H1 (cell line): ENCODE results near the gene ARHGAP6. TPM values are rescaled to one million over a fixed set of nuclear protein-coding genes. Genes with fewer than 3 reads are reported as not detected.

ENCODE experiments used
- CTCF ChIA-PET: fragments of 300-600 bp; sonication (Branson Sonifier 250); formaldehyde crosslinking; loops from one replicate; lab custom pipeline; 2021; ENCODE audit not compliant: partially characterized antibody; lab: Charles Lee
- POLR2A ChIA-PET: fragments of 300-600 bp; sonication (Branson Sonifier 250); formaldehyde crosslinking; loops from one replicate; lab custom pipeline; 2021; ENCODE audit warnings: inconsistent platforms; ENCODE audit not compliant: partially characterized antibody; lab: Charles Lee
- DNase-seq, 2 experiments: peaks; one replicate each; pipeline versions ENCODE4 v3.0.0 to v3.0.0-alpha.2; 2010 to 2022; ENCODE audit warnings: low spot score in 2 of 2, low read depth in 1 of 2, mixed read lengths in 1 of 2
- FAIRE-seq: peaks from 2 replicates; lab custom pipeline; 2011; peaks lifted over from hg19 to GRCh38; lab: Jason Lieb, UNC
- H2AFZ ChIP-seq: 2 replicates; pipeline ENCODE4 v1.8.1; 2012; ENCODE audit warnings: low read length, inconsistent platforms
- H2AK5ac ChIP-seq: 2 replicates; pipeline ENCODE4 v1.6.1; 2013; ENCODE audit warnings: low read depth, low read length
- H2BK120ac ChIP-seq: replicated peaks from 2 replicates; pipeline ENCODE3; 2013; ENCODE audit warnings: low read depth, low read length, inconsistent platforms
- H2BK12ac ChIP-seq: 2 replicates; pipeline ENCODE4 v1.6.1; 2013; ENCODE audit warnings: low read depth, low read length
- H2BK15ac ChIP-seq: 2 replicates; pipeline ENCODE4 v1.6.1; 2013; ENCODE audit warnings: low read length
- H2BK20ac ChIP-seq: 2 replicates; pipeline ENCODE4 v1.6.1; 2013; ENCODE audit warnings: low read length
- H2BK5ac ChIP-seq: 2 replicates; pipeline ENCODE4 v1.6.1; 2013; ENCODE audit warnings: low read depth, low read length
- H3K14ac ChIP-seq: 2 replicates; pipeline ENCODE4 v1.6.1; 2013; ENCODE audit warnings: inconsistent platforms; ENCODE audit not compliant: insufficient read length
- H3K18ac ChIP-seq: 2 replicates; pipeline ENCODE4 v1.6.1; 2013; ENCODE audit warnings: low read length; ENCODE audit errors: extremely low read depth
- H3K23ac ChIP-seq: 2 replicates; pipeline ENCODE4 v1.6.1; 2013; ENCODE audit warnings: inconsistent platforms; ENCODE audit not compliant: insufficient read length
- H3K23me2 ChIP-seq: 2 replicates; pipeline ENCODE4 v1.6.1; 2013; ENCODE audit warnings: low read depth, low read length
- H3K27ac ChIP-seq: 2 replicates; pipeline ENCODE4 v1.6.1; 2011; ENCODE audit warnings: low read depth, low read length, inconsistent platforms
- H3K27me3 ChIP-seq, 4 experiments: replicated peaks in 1 of 4; 1 replicate in 1 of 4; 2 replicates in 3 of 4; pipeline versions ENCODE4 v1.6.1 to v1.8.1; 2011 to 2013; ENCODE audit warnings: low read length in 3 of 4, mild to moderate bottlenecking in 3 of 4, inconsistent platforms in 2 of 4, mixed read lengths in 2 of 4, moderate library complexity in 1 of 4; ENCODE audit not compliant: control insufficient read depth in 3 of 4, insufficient read depth in 3 of 4; ENCODE audit errors: extremely low read depth in 1 of 4
- H3K36me3 ChIP-seq, 4 experiments: 2 replicates each; pipeline versions ENCODE4 v1.6.1 to v1.8.1; 2011 to 2013; ENCODE audit warnings: mild to moderate bottlenecking in 4 of 4, low read length in 3 of 4, moderate library complexity in 2 of 4, control low read depth in 1 of 4, inconsistent platforms in 1 of 4; ENCODE audit not compliant: insufficient read depth in 4 of 4, control insufficient read depth in 2 of 4
- H3K4ac ChIP-seq: replicated peaks from 2 replicates; pipeline ENCODE3; 2013; ENCODE audit warnings: low read length, low read depth, mixed read lengths, inconsistent platforms; ENCODE audit not compliant: insufficient read length
- H3K4me1 ChIP-seq, 4 experiments: replicated peaks in 1 of 4; 1 replicate in 1 of 4; 2 replicates in 3 of 4; pipeline versions ENCODE4 v1.6.1 to v1.8.1; 2011 to 2013; ENCODE audit warnings: low read length in 3 of 4, inconsistent platforms in 2 of 4, mixed read lengths in 1 of 4; ENCODE audit not compliant: insufficient read depth in 4 of 4, control insufficient read depth in 3 of 4
- H3K4me2 ChIP-seq, 2 experiments: 2 replicates each; pipeline versions ENCODE4 v1.6.1 to v1.8.1; 2011 to 2013; ENCODE audit warnings: low read depth in 2 of 2, low read length in 2 of 2, control low read depth in 1 of 2, inconsistent platforms in 1 of 2, mild to moderate bottlenecking in 1 of 2; ENCODE audit not compliant: insufficient read depth in 1 of 2
- H3K4me3 ChIP-seq, 4 experiments: fragments of 200-600, 300-600 bp in 1 of 4; sonication (generic), shearing (Covaris generic), sonication (Bioruptor Twin) in 1 of 4; 2 replicates each; pipeline versions ENCODE4 v1.5.1 to v1.8.1; 2011 to 2016; ENCODE audit warnings: low read length in 4 of 4, low read depth in 3 of 4, control low read depth in 2 of 4, inconsistent platforms in 2 of 4, mild to moderate bottlenecking in 2 of 4, mixed read lengths in 1 of 4, moderate library complexity in 1 of 4; ENCODE audit not compliant: insufficient read depth in 2 of 4; ENCODE audit errors: extremely low read depth in 1 of 4
- H3K56ac ChIP-seq: replicated peaks from 2 replicates; pipeline ENCODE3; 2013; ENCODE audit warnings: low read depth, mild to moderate bottlenecking, mixed read lengths, low read length, inconsistent platforms; ENCODE audit not compliant: insufficient read length
- H3K79me1 ChIP-seq: 2 replicates; pipeline ENCODE4 v1.6.1; 2013; ENCODE audit warnings: low read depth, low read length, control low read depth
- H3K79me2 ChIP-seq, 2 experiments: 2 replicates each; pipeline versions ENCODE4 v1.6.1 to v1.8.1; 2012 to 2013; ENCODE audit warnings: low read length in 2 of 2, mild to moderate bottlenecking in 2 of 2, inconsistent platforms in 1 of 2; ENCODE audit not compliant: insufficient read depth in 2 of 2, control insufficient read depth in 1 of 2
- H3K9ac ChIP-seq, 4 experiments: replicated peaks in 1 of 4; 1 replicate in 1 of 4; 2 replicates in 3 of 4; pipeline versions ENCODE4 v1.6.1 to v1.8.1; 2011 to 2013; ENCODE audit warnings: low read depth in 3 of 4, low read length in 3 of 4, control low read depth in 2 of 4, mild to moderate bottlenecking in 2 of 4, moderate library complexity in 2 of 4, inconsistent platforms in 1 of 4; ENCODE audit errors: extremely low read depth in 1 of 4
- H3K9me3 ChIP-seq, 2 experiments: 2 replicates each; pipeline versions ENCODE4 v1.6.1 to v1.8.1; 2012 to 2013; ENCODE audit warnings: mild to moderate bottlenecking in 2 of 2, moderate library complexity in 2 of 2, control low read depth in 1 of 2, inconsistent platforms in 1 of 2, low read depth in 1 of 2, low read length in 1 of 2, mixed read lengths in 1 of 2; ENCODE audit not compliant: insufficient read depth in 2 of 2
- H4K20me1 ChIP-seq, 2 experiments: replicated peaks in 1 of 2; 2 replicates each; pipeline versions ENCODE3 to v1.8.1; 2011 to 2013; ENCODE audit warnings: inconsistent platforms in 2 of 2, low read length in 2 of 2, mild to moderate bottlenecking in 1 of 2; ENCODE audit not compliant: insufficient read depth in 2 of 2, control insufficient read depth in 1 of 2
- H4K5ac ChIP-seq: 2 replicates; pipeline ENCODE4 v1.6.1; 2013; ENCODE audit warnings: low read length, low read depth, mixed read lengths, inconsistent platforms; ENCODE audit not compliant: insufficient read length
- H4K8ac ChIP-seq: 2 replicates; pipeline ENCODE4 v1.8.0; 2013; ENCODE audit warnings: mild to moderate bottlenecking, moderate library complexity, low read length, inconsistent platforms; ENCODE audit not compliant: insufficient read depth; ENCODE audit errors: extremely low read depth
- H4K91ac ChIP-seq: replicated peaks from 2 replicates; pipeline ENCODE3; 2013; ENCODE audit warnings: low read length, mixed read lengths, inconsistent platforms; ENCODE audit not compliant: insufficient read length
- BRCA1 ChIP-seq: IDR thresholded peaks from 2 replicates; pipeline ENCODE4 v1.6.1; 2012; ENCODE audit warnings: low read depth, low read length, improper control_type of control experiment
- CBX5 ChIP-seq: fragments of 300-800, 300-1000 bp; sonication (generic); IDR thresholded peaks from 2 replicates; pipeline ENCODE4 v1.7.1; 2016; ENCODE audit warnings: antibody characterized with exemption, low read length, low read depth
- CTBP2 ChIP-seq: IDR thresholded peaks from 2 replicates; pipeline ENCODE4 v1.7.0; 2011; ENCODE audit warnings: borderline replicate concordance, mild to moderate bottlenecking, moderate library complexity, mixed read lengths, low read length; ENCODE audit not compliant: insufficient read depth, insufficient read length
- EP300 ChIP-seq, 2 experiments: IDR thresholded peaks; 1 replicate in 1 of 2; 2 replicates in 1 of 2; pipeline ENCODE4 v1.6.1; 2011 to 2012; ENCODE audit warnings: low read depth in 2 of 2, low read length in 2 of 2, mild to moderate bottlenecking in 2 of 2, borderline replicate concordance in 1 of 2, inconsistent platforms in 1 of 2, moderate library complexity in 1 of 2
- EZH2 ChIP-seq: fragments of 200-600 bp; sonication (generic); IDR thresholded peaks from 2 replicates; pipeline ENCODE4 v1.7.1; 2012; ENCODE audit warnings: low read depth, mild to moderate bottlenecking, moderate library complexity, low read length, inconsistent platforms; ENCODE audit not compliant: severe bottlenecking
- JUN ChIP-seq: IDR thresholded peaks from 2 replicates; pipeline ENCODE4 v1.6.1; 2011; ENCODE audit warnings: low read depth, mild to moderate bottlenecking, improper control_type of control experiment, low read length
- KDM5A ChIP-seq: fragments of 200-600 bp; IDR thresholded peaks from 2 replicates; pipeline ENCODE4 v1.7.1; 2012; ENCODE audit warnings: mild to moderate bottlenecking, low read length, inconsistent platforms, mixed read lengths
- NRF1 ChIP-seq: IDR thresholded peaks from 2 replicates; pipeline ENCODE4 v1.6.1; 2011; ENCODE audit warnings: mild to moderate bottlenecking, low read depth, low read length, improper control_type of control experiment
- POU5F1 ChIP-seq: IDR thresholded peaks from 2 replicates; pipeline ENCODE4 v1.6.1; 2011; ENCODE audit warnings: low read depth, mild to moderate bottlenecking, low read length, moderate library complexity
- RAD21 ChIP-seq, 2 experiments: IDR thresholded peaks in 1 of 2; conservative IDR thresholded peaks in 1 of 2; 2 replicates each; pipeline ENCODE4 v1.6.1; 2011; ENCODE audit warnings: low read depth in 2 of 2, low read length in 2 of 2, improper control_type of control experiment in 1 of 2, inconsistent platforms in 1 of 2, mild to moderate bottlenecking in 1 of 2, moderate library complexity in 1 of 2
- TBP ChIP-seq: IDR thresholded peaks from 2 replicates; pipeline ENCODE4 v1.6.1; 2011; ENCODE audit warnings: low read depth, low read length, improper control_type of control experiment
- TEAD4 ChIP-seq: IDR thresholded peaks from 2 replicates; pipeline ENCODE4 v1.6.1; 2012; ENCODE audit warnings: low read depth, low read length, inconsistent platforms, mixed read lengths
- USF2 ChIP-seq: IDR thresholded peaks from 2 replicates; pipeline ENCODE4 v1.6.1; 2011; ENCODE audit warnings: low read length, improper control_type of control experiment
- YY1 ChIP-seq: IDR thresholded peaks from 2 replicates; pipeline ENCODE4 v1.6.1; 2011; ENCODE audit warnings: low read depth, mild to moderate bottlenecking, low read length
- WGBS, 2 experiments: shearing (Covaris generic) in 1 of 2; methylation state at CpG; one replicate each; pipeline versions ENCODE4 v1.1.6 to v1.1.7; 2013 to 2015; ENCODE audit warnings: low lambda C conversion rate in 2 of 2, mixed read lengths in 2 of 2, inconsistent platforms in 1 of 2, low coverage in 1 of 2, missing lambda C conversion rate in 1 of 2; ENCODE audit not compliant: insufficient replicate concordance in 2 of 2, insufficient coverage in 1 of 2, insufficient read length in 1 of 2; ENCODE audit errors: extremely low coverage in 1 of 2, missing lambda C conversion rate in 1 of 2; 5-methylcytosine and 5-hydroxymethylcytosine counted together
- polyA plus RNA-seq, 7 experiments: library from polyadenylated mRNA; depleted of rRNA in 3 of 7; stranded (reverse) in 5 of 7; unstranded in 2 of 7; fragments of >200 nt in 5 of 7; fragments of 200-250 nt in 2 of 7; gene quantifications; 1 replicate in 5 of 7; 2 replicates in 1 of 7; 4 replicates in 1 of 7; pipeline versions ENCODE4 v1.2.1 to v1.2.3, GENCODE V29; 2011 to 2013; ENCODE audit warnings: missing spikeins in 2 of 7, mixed read lengths in 2 of 7
- total RNA-seq: library from RNA; stranded (reverse); fragmentation: NEBNext Ultra II Directional; extraction: Animal tissue kit (Norgen Biotek cat#: 25700); gene quantifications from 2 replicates; pipeline ENCODE4 v1.2.1, GENCODE V29; 2021

Gene ARHGAP6
- total and polyA plus RNA-seq, 2 of the 8 experiments (the other 6 are each of a cell fraction or from before 2014, with no cell fraction given), result 0.35 to 0.82 TPM

GRCh38 chrX:11395859-11396258, 269.9 kb downstream of the ARHGAP6 start:
- Histone ChIP-seq H3K14ac (no peak overlapping the region), H3K9ac (no peak overlapping the region), H3K27me3 (no peaks in the 10 kb centered on the region), H2AFZ (no peak overlapping the region), H4K91ac (no peak overlapping the region), H3K36me3 (no peaks in the 10 kb centered on the region), H3K4me2 (no peak overlapping the region), H3K23me2 (no peaks in the 10 kb centered on the region), H3K4me3 (no peak overlapping the region), H3K9me3 (no peaks in the 10 kb centered on the region), H4K5ac (no peak overlapping the region), H2BK12ac (no peak overlapping the region), H2BK120ac (no peak overlapping the region), H3K79me1 (no peaks in the 10 kb centered on the region), H4K20me1 (no peaks in the 10 kb centered on the region), H3K18ac (no peak overlapping the region), H4K8ac (no peak overlapping the region), H3K79me2 (no peaks in the 10 kb centered on the region), H3K4me1 (no peaks in the 10 kb centered on the region), H3K27ac (no peak overlapping the region), H3K23ac (no peak overlapping the region), H3K4ac (no peak overlapping the region), H2AK5ac (no peak overlapping the region), H2BK5ac (no peak overlapping the region), H2BK20ac (no peak overlapping the region), H3K56ac (no peak overlapping the region), H2BK15ac (no peak overlapping the region)
- ChIA-PET CTCF (no interaction called here), POLR2A (no interaction called here)
- WGBS, 2 experiments, result 70% methylated on average over 1 of the region's 1 CpG; no CpG with 5 or more reads in 1 of the 2 experiments
- no peak for FAIRE-seq
- no peak for DNase-seq
- TF ChIP-seq NRF1 (no peak), KDM5A (no peak), CBX5 (no peak), RAD21 (IDR thresholded peaks at IDR 0.05 in 1 of 2, conservative IDR thresholded peaks at IDR 0.05 in 1 of 2; ENCODE audit: low read depth in 2 of 2, low read length in 2 of 2) (no peak), USF2 (no peak), EZH2 (no peak), POU5F1 (no peak), TBP (no peak), CTBP2 (no peak), JUN (no peak), TEAD4 (no peak), BRCA1 (no peak), YY1 (no peak), EP300 (IDR thresholded peaks at IDR 0.05; ENCODE audit: borderline replicate concordance in 1 of 2, low read depth in 2 of 2, low read length in 2 of 2) (no peak)
